Measurements from ENCODE around the gene NRGN.

Gene NRGN

GRCh38 chr11:124788521-124788920, 48.8 kb downstream of the NRGN start:
- DNase-seq: no peak

DNA sequence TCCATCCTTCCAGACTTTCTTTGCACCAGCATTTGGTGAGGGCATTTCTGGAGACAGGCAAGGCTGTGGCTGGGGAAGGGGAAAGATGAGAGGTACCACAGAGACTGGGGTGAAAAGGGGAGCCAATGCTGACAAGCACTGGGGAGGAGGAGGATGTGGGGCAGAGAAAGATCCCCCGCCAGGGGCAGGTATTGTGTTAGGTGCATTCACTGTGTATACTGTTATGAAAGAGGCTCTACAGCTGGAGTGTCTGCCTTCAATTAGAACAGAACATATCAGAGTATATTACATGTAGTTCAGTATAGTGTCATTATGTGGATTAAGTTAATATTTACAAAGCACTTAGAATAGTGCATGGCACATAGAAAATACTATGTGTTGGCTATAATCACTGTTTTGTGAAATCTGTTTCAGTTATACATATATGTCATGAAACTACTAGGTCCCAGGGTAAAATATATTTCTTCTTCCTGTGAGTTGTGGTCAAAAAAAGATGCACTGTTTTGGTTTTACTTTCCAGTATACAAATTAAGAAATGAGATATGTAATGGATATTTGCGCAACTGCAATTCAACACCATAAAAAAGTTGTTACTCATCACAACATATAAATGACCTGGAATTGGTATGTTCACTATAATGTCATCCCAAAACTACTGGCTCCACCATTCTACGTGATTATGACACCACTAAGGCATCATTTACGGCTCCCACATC, 52.0 kb downstream of the NRGN start:
- DNase-seq: no peak

GRCh38 chr11:124793466-124794278, 53.9 kb downstream of the NRGN start:
- no peak for DNase-seq

DNA sequence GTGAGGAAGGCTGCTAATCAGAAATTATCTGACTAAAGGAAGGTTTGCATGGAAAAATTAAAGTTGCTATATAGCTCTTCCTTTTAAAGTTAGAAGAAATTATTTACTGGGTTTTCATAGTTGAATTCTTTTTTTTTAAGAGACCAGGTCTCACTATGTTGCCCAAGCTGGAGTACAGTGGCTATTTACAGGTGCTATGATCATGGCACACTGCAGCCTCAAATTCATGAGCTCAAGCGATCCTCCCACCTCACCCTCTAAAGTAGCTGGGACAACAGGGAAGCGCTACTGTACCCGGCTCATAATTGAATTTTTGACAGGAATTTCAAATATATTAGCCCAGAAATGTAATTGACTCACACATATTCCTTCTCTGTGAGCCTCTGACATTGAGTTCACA, 56.6 kb downstream of the NRGN start:
- DNase-seq: no peak
